NCI-H510A (cell line): Measurements from ENCODE around the gene DNAJC30.
"Not testable (repeated sequence)": the region's sequence is repeated elsewhere in the genome, so short reads cannot be mapped to it uniquely, and the experiment has no call there.

ENCODE experiments used
- DNase-seq: peaks from one replicate; lab custom pipeline; 2025; lab: John Stamatoyannopoulos, UW

DNAJC30 gene

DNA sequence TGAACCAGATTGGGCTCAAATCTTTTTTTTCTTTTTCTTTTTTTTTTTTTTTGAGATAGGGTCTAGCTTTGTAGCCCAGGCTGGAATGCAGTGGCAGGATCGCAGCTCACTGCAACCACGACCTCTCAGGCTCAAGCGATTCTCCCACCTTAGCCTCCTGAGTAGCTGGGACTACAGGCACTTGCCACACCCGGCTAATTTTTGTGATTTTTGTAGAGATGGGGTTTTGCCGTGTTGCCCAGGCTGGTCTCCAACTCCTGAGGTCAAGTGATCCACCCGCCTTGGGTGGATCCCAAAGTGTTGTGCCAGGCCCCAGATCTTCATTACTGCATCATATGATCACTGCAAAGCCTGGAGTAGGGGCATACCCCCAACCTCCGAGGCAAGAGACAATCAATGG lies 2.8 kb downstream of the DNAJC30 start:
- DNase-seq: no peak

DNA sequence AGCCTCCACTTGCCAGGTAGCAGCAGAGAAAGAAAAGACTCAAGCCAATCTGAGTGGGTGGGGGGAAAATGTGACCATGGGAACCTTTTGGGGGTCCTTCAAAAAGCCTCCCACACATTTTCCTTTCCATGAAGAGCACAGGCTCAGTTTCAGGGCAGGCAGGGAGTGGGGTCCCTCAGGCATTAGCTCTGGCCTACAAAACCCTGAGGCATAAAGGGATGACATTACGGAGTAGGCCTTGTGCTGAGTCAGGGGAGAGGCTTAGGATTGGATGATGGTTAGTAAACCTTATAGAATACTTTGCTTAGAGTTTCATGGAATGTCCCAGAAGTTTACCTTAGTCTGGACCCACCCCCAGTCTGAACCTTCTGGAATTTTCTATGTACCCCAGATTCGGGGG lies 3.5 kb downstream of the DNAJC30 start:
- no peak for DNase-seq

DNA sequence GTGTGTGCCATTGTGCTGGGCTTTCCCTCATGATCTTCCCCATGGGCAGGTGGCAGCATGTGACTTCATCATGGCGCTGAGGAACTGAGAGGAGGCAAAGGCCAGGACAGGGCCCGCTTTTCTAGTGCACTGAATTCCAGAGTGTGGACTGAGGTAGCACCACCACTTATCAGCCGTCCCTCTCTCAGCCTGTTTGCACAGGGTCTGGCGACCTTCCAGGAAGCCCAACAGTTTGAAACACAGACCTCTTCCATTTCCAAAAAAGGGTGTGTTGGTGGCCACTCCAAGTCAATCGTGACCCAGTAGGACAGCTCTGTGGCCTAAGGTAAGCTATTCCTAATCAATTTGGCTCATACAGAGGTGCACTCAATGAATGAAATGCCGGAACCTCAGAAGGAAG lies 4.4 kb downstream of the DNAJC30 start:
- no peak for DNase-seq

DNA sequence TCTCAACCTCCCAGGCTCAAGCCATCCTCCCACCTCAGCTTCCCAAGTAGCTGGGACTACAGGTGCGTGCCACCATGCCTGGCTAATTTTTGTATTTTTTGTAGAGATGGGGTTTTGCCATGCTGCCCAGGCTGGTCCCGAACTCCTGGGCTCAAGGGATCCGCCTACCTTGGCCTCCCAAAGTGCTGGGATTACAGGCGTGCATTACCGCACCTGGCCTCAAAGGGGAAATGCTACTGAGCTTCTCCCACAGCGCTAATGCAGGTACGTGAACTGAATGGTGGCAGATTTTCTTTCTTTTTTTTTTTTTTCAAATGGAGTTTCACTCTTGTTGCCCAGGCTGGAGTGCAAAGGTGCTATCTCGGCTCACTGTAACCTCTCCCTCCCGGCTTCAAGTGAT lies 7.2 kb downstream of the DNAJC30 start:
- not testable (repeated sequence) for DNase-seq

DNA sequence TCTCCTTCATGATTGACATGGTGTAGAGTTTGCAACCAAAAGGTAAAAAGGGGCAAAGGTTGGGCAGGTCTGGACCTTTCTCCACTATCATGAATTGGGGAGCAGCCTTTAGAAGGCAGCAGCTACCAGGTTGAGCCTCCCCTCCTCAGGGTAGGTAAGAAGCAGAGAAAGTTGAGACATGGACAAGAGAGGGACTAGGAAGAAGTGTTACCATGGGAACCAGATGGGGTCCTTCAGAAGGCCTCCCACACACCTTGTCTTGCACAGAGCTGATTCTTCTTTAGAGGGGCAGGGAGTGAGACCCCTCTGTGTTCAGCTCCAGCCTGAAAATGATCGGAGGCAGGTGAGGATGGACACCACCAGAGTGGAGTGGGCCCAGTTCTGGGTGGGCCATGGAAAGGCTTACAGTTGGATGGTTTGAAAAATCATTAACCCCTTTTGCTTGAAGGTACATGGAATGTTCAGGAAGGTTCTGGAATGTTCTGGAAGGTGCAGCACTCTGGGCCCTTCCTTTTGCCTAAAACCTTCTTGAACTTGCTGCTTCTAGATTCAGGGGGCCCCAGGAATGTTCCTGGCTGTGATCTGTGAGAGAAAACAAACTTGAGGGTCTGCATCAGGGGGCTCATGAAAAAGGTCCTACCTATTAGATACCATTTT lies 8.7 kb downstream of the DNAJC30 start:
- no peak for DNase-seq

DNA sequence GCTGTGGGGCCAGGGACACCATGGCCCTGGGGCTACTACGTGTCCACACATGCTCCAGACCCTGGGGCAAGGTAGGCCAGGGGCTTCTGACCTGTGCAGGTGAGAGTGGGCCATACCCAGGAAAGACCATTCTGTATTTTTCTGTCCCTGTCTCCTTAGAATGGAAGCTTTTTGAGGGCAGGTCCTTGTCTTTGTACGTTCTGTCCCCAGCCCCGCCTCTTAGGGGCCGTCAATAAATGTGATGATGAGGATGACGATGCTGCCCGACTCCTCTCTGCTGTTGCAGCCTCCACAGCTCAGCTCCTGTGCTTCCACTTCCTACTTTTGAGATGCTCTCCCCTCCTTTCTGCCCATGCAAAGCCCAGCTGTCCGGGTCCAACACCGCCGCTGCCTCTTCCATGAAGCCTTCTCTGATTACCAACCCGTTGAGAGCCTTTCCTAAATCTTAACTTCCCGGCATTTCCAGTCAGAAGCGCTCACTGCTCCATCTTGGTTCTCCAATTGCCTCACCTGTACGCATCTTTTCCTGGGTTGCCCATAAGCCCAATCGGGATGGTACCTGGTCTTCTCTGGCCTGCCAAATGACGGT lies 11.3 kb downstream of the DNAJC30 start:
- DNase-seq: no peak

DNA sequence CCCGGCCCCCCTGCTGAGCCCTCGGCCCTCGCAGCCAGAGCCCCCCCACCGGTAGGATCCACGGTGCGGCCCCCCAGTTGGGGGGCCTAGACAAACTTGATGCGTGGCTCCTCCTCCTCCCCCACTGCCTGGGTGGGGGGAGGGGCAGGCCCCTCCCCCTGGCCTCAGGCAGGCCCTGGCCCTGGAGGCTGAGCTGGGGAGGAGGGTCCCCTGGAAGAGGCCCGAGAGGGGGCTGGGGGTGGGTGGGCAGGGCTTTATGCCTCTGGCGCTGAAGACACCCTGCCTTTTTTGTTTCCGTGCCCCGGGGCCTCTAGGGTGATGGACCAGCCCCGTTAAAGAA lies 12.0 kb downstream of the DNAJC30 start:
- no peak for DNase-seq

DNA sequence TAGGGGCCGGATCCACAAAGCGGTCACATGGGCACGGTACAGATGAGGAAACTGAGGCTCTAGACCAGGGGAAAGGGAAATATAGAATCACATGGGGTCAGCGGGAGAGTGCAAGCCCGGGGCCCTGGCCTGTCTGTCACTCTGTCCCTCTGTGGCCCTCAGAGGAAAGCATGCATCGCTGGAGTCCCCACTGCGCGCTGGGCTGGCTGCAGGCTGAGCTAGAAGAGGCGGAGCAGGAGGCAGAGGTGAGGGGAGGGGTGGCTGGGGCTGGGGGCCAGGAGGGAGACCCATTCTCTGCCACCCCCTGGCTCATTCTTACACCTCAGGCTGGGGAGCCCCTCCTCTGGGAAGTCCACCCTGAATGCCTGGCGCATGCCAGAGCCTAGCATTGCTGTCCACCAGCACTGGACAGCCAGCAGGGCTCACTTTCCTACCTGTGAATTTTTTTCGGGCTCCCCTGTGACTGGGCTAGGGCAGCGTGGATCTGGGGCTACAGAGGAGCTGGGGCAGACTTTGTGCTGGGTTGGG lies 13.3 kb downstream of the DNAJC30 start:
- no peak for DNase-seq

DNA sequence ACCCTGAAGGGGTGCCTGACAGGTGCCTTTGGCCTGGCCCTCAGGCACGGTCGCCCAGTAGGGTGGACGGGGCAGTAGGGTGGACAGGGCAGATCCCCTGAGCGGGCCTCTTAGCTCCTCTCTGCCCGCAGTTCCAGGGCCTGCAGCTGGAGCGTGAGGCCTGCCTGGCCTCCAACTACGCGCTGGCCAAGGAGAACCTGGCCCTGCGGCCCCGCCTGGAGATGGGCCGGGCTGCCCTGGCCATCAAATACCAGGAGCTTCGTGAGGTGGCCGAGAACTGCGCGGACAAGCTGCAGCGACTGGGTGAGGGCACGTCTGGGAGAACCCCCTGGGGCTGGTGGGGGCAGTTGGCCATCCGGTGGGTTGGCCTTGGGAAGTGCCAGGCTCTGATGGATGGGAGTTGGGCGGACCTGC lies 14.0 kb downstream of the DNAJC30 start:
- no peak for DNase-seq

DNA sequence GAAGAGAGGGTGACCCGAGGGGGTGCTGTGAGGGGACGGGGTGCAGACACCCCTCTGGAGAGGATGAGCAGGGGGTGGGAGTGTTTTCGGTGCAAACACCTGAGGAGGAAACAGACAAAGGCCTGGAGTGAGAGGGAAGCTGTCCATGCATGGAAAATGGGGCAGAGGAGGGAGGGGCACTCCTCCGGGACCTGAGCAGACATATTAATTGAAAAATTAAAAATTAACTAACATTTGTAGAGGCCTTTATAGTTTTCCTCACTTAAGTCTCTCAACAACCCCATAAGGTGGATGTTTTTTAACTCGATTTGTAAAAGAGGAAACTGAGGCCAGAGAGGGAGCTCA lies 14.4 kb downstream of the DNAJC30 start:
- no peak for DNase-seq

DNA sequence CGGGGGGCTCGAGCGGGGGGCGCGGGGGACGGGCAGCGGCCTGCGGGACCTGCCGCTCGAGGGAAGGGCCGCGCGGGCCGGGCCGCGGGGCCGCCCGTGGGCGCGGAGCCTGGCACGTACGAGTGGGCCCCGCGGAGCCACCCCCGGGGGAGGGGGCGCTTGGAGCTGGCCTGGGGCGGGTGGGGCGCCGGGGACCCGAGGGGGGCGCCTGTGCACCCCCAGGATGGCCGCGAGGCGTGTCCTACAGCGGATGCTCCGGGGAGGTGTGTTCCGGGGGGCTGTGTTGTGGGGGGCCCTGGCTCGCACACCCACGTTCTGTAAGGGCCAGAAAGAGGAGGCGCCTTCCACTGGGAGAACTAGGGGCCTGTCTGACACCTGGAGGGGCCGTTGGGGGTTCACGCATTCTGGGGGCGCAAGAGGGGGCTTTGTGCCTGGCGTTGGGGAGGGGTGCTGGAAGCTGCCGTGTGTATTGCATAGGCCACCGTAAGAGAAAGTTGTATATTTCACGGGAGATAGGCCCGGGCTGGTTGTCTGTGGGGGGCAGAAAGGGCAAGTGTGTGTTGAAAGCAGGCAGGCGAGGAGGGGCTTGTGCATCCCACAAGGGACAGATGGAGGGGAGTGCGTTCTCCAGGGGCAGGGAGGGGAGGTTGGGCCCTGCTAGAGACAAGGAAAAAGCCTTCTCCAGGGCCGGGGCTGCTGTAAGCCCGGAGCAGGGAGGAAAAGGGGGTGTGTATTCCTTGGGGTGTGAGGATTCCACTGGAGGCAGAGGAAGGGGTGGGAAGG lies 15.0 kb downstream of the DNAJC30 start:
- no peak for DNase-seq

DNA sequence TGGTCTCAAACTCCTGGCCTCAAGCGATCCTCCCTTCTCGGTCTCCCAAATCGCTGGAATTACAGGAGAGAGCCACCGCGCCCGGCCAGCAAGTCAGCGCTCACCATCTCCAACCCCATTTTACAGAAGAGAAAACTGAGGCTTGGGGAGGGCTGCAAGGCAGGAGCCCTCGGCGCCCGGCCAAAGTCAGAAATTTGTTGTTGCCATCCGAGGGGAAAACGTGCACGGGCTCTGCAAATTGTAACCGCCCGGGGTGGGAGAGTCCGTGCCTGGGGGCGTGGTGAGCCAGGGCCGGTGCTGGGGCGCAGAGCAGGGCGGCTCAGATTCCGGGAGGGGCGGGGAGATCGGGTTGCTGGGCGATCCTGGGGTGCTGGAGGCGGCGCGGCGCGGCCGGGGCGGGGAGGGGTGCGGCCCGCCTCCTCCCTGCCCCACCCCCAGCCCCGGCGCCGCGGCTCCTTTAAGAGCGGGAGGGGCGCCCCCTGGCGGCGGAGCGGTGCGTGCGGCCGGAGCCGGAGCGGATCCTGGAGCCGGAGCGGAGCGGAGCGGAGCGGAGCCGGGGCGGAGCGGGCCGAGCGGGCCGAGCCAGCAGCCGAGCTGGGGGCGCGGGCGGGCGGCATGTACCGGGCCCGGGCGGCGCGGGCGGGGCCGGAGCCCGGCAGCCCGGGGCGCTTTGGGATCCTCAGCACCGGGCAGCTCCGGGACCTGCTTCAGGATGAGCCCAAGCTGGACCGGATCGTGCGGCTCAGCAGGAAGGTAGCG lies 15.7 kb downstream of the DNAJC30 start, which contains the start of gene VPS37D:
VPS37D (plus strand) TSS at position 488 of the 759 bp plus-strand sequence; CDS start at position 616, 128 bp downstream.
- peak; percentile 72 for DNase-seq

DNA sequence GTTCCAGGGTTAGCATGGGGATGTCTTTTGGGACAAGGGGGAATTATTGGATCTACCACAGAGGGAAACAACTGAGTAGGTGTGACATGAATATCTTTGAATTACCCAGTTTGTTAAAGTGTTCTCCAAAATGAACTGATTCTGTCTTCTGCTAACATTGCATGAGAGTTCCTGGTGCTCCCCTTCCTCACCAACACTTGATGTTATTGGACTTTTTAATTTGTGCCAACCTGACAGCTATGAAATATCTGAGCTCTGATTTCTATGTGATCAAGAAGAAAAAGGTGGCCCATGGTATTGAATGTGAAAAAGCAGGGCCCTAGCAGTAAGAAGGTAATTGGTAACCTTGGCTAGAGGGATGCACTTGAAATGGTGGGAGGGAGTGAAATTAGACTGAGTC lies 20.2 kb downstream of the DNAJC30 start:
- DNase-seq: no peak

DNA sequence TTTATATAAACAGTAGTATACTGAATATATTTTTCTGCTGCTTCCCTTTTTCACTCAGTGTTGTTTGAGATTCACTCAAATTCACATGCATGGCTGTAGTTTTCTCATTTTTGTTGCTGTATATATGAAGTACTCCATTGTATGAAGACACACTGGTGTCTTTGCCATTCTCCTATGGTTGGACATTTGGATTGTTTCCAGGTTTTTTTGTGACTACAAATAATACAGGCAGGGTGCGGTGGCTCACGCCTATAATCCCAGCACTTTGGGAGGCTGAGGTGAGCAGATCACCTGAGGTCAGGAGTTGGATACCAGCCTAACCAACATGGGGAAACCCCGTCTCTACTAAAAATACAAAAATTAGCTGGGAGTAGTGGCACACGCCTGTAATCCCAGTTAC lies 22.7 kb downstream of the DNAJC30 start:
- not testable (repeated sequence) for DNase-seq

DNA sequence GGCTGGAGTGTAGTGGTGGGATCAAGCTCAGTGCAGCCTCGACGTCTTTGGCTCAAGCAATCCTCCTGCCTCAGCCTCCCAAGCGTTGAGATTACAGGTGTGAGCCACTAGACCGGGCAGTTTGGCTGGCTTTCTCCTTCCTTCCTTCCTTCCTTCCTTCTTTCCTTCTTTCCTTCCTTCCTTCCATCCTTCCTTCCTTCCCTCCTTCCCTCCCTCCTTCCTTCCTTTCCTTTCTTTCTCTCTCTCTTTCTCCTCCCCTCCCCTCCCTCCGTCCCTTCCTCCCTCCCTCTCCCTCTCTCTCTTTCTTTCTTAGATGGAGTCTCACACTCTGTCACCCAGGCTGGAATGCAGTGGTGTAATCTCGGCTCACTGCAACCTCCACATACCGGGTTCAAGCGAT lies 23.3 kb downstream of the DNAJC30 start:
- DNase-seq: no peak

DNA sequence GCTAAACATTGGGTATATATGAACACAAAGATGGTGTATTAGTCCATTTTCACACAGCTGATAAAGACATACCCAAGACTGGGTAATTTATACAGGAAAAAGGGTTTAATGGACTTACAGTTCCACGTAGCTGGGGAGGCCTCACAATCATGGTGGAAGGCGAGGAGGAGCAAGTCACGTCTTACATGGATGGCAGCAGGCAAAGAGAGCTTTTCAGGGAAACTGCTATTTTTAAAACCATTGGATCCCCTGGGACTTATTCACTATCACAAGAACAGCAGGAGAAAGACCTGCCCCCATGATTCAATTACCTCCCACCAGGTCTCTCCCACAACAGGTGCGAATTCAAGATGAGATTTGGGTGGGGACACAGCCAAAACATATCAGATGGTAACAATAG lies 27.9 kb downstream of the DNAJC30 start:
- not testable (repeated sequence) for DNase-seq

DNA sequence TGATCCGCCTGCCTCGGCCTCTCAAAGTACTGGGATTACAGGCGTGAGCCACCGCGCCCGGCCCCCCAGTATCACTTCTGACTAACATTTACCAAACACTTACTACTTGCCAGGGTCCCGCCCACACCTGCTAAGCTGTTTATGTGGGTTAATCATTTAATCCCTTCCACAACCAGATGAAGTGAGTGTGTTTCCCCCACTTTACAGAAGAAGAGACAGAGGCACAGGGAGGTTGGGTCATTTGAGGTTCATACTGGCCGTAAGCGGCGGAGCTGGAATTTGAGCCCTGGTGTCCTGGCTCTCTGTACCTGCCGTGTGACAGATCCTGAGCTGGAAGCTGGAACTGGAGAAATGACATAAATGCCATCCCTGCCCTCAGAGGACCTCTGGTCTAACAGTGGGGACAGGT lies 30.7 kb downstream of the DNAJC30 start:
- no peak for DNase-seq

DNA sequence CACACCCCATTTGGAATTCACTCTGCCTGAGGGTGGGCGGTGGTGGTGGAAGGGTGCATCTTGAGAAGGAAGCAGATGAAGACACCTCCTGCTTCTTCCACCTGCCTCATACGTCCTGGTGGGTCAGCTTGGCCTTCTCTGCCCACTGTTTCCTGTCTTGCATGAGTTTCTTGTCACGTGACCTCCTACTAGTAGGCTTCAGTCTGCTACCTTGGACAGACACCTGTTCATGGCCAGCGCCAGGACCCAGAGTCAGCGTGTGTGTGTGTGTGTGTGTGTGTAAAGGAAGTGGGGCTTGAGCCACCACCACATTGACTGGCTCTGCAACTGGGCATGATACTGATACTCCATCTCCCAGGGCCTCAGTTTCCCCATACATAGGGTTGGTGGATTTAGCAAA lies 32.7 kb downstream of the DNAJC30 start:
- DNase-seq: no peak

DNA sequence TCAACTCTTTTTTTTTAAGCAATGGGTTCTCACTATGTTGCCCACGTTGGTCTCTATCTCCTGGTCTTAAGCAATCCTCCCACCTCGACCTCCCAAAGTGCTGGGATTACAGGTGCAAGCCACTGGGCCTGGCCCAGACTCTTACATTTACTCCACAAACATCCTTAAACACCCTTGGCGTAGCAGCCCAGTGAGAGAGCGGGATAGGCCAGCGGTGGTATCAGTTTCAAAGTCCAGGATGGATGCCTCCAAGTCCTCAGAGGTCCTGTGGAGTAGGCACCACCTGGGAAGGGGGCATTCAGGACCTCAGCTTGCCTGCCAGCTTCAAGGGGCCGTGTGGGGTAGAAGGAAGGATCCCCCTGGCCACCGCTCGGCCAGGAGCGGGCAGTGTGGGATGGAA lies 33.7 kb downstream of the DNAJC30 start:
- DNase-seq: no peak

DNA sequence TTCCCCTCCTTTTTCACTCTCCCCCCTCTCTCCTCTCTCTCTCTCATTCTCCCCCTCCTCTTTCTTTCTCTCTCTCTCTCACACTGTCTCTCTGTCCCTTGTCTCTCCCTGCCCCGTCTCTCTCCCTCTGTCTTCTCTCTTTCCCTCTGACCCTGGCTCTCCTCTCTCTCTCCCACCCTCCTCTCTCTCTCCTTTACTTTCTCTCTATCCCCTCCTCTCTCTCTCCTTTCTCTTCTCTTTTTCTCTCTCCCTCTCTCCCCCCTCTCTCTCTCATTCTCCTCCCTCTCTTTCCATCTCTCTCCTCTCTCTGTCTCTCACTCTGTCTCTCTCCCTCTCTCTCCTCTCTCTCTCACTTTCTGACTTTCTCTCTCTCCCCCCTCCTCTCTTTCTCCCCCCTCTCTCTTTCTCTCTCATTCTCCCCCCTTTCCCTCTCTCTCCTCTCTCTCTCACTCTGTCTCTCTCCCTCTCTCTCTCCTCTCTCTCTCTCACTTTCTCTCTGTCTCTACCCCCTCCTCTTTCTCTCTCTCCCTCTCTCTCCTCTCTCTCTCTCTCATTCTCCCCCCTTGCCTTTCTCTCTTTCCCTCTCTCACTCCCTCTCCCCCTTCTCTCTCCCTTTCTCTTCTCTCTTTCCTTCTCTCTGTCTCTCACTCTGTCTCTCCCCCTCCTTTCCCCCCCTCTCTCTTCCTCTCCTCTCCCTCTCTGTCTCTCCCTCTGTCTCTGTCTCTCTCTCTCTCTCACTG lies 34.5 kb downstream of the DNAJC30 start:
- DNase-seq: no peak

DNA sequence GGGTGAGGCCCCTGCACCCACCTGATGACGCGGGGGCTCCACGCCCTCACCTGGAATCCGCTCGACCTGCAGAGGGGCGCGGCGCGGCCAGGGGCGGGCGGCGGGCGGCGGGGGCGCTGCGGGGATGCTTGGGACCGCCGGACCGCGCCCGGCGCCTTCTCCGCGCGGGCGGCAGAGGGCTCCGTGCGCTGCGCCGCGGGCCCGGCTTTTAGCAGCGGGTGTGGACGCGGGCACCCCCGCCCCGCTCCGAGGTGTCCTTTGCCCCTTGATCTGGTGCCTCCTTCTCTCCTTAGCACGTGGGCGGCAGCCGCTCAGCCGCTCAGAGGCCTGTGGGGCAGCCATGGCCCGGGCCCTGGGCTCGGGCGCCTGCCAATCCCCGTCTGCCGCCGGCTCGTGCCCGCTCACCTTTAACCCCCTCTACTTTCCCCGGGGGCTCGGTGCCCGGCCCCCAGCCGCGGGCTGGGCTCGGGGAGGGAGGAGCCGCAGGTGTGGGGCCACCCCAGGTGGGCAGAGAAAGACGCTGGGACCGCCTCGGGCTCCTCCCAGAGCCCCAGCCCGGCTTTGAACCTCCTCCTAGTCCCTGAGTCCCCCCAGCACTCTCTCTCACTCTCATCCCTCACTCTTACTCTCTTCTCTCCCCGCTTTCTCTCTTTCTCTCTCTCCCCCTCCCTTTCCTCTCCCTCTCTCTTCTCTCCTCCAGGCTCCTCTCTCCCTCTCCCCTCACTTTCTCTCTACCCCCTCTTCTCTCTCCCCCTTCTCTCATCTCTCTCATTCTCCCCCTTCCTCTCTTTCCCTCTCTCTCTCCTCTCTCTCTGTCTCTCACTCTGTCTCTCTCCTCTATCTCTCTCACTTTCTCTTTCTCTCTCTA lies 35.3 kb downstream of the DNAJC30 start:
- DNase-seq: no peak
